Stimulated activated CD4-positive, alpha-beta T cell treated with anti-CD3 and anti-CD28 coated beads, Interleukin-2, amount 100 ng/mL, for 24 hours (primary cell): ENCODE results near the gene OLIG1.

Source experiments
- DNase-seq, 2 donors: peaks; one replicate each; pipeline ENCODE4 v3.0.0-alpha.2; 2020

OLIG1 gene

GRCh38 chr21:33031152-33031911, 38.6 kb upstream of the OLIG1 start:
- no peak for DNase-seq

DNA sequence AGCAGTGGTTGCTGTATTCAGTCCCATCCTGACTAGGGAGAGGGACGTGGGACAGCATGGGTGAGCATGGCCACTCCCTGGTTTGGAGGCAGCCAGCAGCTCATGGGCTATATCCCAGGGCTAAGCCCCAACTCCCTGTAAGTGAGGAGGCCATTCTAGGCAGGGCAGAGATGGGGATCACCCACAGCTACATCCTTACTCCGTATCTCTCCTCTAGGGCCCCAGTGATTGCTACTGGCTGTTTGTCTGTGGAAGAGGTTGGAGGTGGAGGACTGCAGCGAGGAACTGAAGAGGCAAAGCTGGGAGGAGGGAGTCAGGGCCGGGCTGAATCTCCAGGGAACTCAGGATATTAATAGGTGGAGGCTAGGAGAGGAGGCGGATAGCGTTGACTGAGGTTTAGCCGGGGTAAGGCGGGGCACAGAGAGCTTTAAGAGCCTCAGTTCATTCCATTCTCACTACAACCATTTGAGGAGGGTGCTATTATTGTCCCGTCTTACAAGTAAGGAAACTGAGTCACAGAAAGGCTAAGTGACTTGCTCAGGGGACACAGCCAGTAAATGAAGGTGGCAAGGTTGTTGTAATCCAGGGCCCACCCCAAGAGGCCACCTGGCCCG, 37.4 kb upstream of the OLIG1 start:
- no peak for DNase-seq

GRCh38 chr21:33033094-33033951, 36.6 kb upstream of the OLIG1 start:
- DNase-seq: no peak

DNA sequence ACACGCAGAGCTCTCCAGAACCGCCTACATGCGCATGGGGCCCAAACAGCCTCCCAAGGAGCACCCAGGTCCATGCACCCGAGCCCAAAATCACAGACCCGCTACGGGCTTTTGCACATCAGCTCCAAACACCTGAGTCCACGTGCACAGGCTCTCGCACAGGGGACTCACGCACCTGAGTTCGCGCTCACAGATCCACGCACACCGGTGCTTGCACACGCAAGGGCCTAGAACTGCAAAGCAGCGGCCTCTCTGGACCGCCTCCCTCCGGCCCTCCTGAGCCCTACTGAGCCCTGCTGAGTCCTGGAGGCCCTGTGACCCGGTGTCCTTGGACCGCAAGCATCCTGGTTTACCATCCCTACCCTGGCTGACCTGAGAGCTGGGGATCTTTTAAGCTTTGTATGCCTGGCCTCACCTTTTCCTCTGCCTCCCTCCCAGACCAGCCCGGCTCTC, 36.0 kb upstream of the OLIG1 start:
- DNase-seq: no peak

GRCh38 chr21:33035147-33035546, 34.8 kb upstream of the OLIG1 start:
- DNase-seq: no peak

- DNase-seq: no peak
Measured at GRCh38 chr21:33036430-33037162, 33.3 kb upstream of the OLIG1 start.

DNA sequence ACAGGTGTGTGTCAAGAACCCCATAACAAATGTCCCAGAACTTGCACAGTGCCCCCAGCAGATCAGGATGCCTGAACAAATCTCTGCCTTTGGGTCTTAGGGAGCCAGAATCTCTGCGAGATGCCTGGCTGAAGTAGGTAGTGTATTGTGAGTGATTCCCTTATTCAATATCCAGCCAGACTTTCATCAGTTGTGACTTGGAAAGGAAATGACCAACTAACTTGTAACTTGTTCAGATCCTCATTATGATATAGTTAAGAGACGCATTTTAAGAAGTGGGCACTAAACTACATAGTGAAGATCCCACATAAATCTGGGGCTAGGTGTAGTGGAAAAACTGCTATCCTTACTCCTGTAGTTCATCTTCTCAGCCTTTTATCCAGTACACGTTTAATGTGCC, 32.4 kb upstream of the OLIG1 start:
- no peak for DNase-seq

- no peak for DNase-seq
Measured at GRCh38 chr21:33039536-33039935, 30.4 kb upstream of the OLIG1 start.

DNA sequence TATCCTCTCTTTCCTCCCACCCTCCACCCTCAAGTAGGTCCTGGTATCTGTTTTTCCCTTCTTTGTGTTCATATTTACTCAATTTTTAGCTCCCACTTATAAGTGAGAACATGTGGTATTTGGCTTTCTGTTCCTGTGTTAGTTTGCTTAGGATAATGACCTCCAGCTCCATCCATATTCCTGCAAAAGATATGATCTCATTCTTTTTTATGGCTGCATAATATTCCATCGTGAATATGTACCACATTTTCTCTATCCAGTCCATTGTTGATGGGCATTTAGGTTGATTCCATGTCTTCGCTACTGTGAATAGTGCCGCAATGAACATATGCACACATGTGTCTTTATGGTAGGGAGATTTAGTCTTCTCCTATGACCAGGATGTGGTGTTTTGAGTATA, 29.7 kb upstream of the OLIG1 start:
- no peak for DNase-seq

GRCh38 chr21:33041981-33042380, 28.0 kb upstream of the OLIG1 start:
- DNase-seq: no peak

DNA sequence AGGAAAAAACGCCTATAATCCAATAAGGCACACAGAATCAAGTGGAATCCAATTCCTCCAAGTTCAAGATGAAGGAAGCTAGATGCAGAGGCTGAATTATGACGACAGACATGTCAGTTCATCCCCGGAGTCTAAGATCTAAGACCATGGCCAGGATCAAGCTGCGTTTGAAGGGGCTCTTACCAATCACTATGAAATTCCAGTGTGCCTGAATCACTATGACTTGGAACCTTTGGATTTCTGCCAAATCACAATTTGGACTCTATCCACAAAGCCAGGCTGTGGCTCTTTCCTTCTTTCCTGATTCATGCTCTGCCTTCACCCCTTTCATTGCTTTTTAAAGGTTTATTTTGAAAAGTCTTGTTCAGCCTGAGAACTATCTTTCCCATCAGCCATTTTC, 27.1 kb upstream of the OLIG1 start:
- DNase-seq: no peak

GRCh38 chr21:33046455-33046854, 23.5 kb upstream of the OLIG1 start:
- DNase-seq: no peak

GRCh38 chr21:33047231-33047630, 22.7 kb upstream of the OLIG1 start:
- DNase-seq: no peak

GRCh38 chr21:33051925-33052324, 18.0 kb upstream of the OLIG1 start:
- DNase-seq: no peak

GRCh38 chr21:33053951-33054350, 16.0 kb upstream of the OLIG1 start:
- DNase-seq: no peak

GRCh38 chr21:33055991-33056390, 13.9 kb upstream of the OLIG1 start:
- no peak for DNase-seq

DNA sequence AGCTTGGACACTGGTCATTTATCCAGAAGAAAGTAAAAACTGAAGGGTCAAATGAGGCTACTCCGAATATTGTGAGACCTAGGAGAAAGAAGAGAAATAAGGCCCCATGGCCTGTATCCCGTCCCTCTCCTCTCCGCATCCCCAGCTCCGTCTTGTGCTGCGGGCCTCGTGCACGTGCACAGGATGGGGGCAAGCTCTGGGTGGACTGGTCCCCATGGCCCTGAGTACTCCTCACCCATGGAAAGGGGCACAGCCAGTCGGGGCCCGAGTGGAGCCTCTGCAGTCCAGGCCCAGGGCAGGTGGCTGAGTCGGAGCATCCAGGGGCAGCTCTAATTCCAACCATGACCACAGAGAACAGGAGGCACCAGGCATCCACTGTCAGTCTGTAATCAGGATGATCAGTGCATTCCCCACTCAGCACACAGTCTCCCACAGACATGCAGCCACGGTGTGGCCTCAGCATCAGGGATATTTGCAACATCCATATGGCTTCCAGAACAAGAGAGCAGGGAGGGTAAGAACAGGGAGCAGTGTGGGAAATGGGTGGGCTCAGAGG, 12.5 kb upstream of the OLIG1 start:
- no peak for DNase-seq

DNA sequence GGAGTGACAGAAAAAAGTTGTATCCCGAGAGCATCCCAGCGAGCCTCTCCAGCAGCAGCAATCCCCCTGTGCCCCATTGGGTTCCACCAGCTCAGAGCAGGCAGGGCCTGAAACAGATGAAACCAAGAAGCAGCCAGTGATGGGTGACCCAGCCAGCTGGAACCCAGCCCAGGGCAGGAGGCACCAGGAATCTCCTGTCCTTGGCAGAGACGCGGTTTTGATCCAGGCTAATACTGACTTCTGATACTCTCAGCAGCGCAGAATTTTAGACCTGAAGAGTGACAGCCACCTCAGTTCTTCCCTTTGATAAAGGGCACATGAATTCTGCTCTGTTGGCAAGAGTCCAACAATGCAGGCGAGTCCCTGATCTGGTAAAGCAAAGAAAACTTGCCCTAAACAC, 11.4 kb upstream of the OLIG1 start:
- DNase-seq: no peak

DNA sequence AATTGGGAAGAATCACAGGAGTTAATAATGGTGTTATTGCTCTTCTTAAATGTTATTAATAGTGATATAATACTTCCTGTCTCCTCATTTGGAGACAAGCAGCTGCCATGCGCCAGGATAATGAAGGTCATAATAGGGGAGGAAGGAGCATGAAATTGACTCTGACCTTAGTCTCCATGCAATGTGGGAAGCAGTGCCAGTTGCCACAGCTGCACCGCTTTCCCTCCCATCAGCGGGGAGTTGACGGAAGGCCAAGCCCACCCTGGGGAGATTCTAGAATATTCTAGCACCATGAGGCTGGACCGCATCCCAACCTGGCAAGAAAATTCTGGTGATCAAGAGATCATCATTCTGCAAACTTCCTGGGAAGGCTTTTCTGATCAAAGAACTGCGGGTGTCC, 11.0 kb upstream of the OLIG1 start:
- DNase-seq: no peak

GRCh38 chr21:33059380-33059841, 10.5 kb upstream of the OLIG1 start:
- no peak for DNase-seq

- DNase-seq: no peak
Measured at GRCh38 chr21:33061233-33061632, 8.7 kb upstream of the OLIG1 start.

DNA sequence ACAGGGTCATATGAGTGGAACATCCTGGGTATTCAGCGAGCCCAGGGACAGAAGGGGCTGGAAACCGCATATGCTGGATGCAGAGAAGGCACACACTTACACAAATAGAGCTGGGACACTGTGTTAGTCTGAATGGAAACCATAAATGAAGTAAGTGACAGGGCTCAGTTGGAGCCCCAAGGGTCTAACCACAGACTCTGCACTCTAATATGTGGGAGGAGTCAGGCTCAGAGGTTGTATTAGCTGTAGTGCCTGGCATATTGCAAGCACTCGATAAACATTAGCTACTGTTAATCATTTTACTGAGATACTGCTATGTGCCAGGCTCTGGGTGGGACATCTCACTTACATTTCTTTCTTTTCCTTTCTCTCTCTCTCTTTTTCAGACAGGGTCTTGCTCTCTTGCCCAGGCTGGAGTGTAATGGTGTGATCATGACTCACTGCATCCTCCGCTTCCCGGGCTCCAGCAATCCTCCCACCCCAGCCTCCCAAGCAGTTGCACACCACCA, 6.5 kb upstream of the OLIG1 start:
- DNase-seq: no peak
